Prostate gland (tissue), 2 donors: ENCODE data around the gene NKD2. TPM values are rescaled to one million over a fixed set of nuclear protein-coding genes. Genes with fewer than 3 reads are reported as not detected.

ENCODE experiments used
- DNase-seq: peaks from one replicate; pipeline ENCODE4 v3.0.0-alpha.2; 2019; ENCODE audit warnings: low spot score
- H3K27ac ChIP-seq, 2 donors: fragments of 200-600 bp; sonication (generic); 2 replicates each; pipeline ENCODE4 v1.5.1; 2017 to 2019
- H3K27me3 ChIP-seq: fragments of 200-600 bp; sonication (generic); replicated peaks from 2 replicates; pipeline ENCODE4 v1.5.1; 2019; ENCODE audit not compliant: insufficient read depth
- H3K36me3 ChIP-seq, 2 donors: fragments of 200-600 bp; sonication (generic); 1 replicate in 1 of 2; 2 replicates in 1 of 2; pipeline versions ENCODE4 v1.5.1 to v1.8.1; 2017 to 2019
- H3K4me1 ChIP-seq: fragments of 200-600 bp; sonication (generic); replicated peaks from 2 replicates; pipeline ENCODE4 v1.5.1; 2019
- H3K4me3 ChIP-seq, 2 donors: fragments of 200-600 bp; sonication (generic); 2 replicates each; pipeline ENCODE4 v1.5.1; 2017 to 2019
- H3K9me3 ChIP-seq: fragments of 200-600 bp; sonication (generic); 2 replicates; pipeline ENCODE4 v1.5.1; 2017
- POLR2A ChIP-seq: fragments of 450-650 bp; IDR thresholded peaks from one replicate; pipeline ENCODE4 v1.6.1; 2016; ENCODE audit warnings: antibody characterized with exemption, mild to moderate bottlenecking
- POLR2AphosphoS5 ChIP-seq: sonication (generic); formaldehyde crosslinking; IDR thresholded peaks from one replicate; pipeline ENCODE4 v1.6.1; 2017; ENCODE audit warnings: antibody characterized with exemption
- WGBS: methylation state at CpG from one replicate; pipeline ENCODE4 v1.1.5; 2018; 5-methylcytosine and 5-hydroxymethylcytosine counted together
- intact Hi-C: fragments of 100-400 bp; cut with DNase I; formaldehyde crosslinking; loops from one replicate; pipeline ENCODE4 v1.14.2; 2022
- total RNA-seq, 2 donors: library from RNA; depleted of rRNA; stranded (reverse); fragments of >200 nt; gene quantifications; one replicate each; pipeline ENCODE4 v1.1.0, GENCODE V29; 2016
- TF ChIP-seq, protein P1 (sequence below), 4 experiments: fragments of 200-600 bp in 2 of 4; fragments of 450-650 bp in 2 of 4; sonication (generic) in 2 of 4; IDR thresholded peaks; 1 replicate in 3 of 4; 2 replicates in 1 of 4; pipeline ENCODE4 v1.5.1; 2016 to 2019; ENCODE audit warnings: antibody characterized with exemption in 4 of 4, mild to moderate bottlenecking in 2 of 4, moderate library complexity in 2 of 4

The NKD2 gene
- total RNA-seq, 2 donors from 2014 or later, result 2.9 to 22.1 TPM

DNA sequence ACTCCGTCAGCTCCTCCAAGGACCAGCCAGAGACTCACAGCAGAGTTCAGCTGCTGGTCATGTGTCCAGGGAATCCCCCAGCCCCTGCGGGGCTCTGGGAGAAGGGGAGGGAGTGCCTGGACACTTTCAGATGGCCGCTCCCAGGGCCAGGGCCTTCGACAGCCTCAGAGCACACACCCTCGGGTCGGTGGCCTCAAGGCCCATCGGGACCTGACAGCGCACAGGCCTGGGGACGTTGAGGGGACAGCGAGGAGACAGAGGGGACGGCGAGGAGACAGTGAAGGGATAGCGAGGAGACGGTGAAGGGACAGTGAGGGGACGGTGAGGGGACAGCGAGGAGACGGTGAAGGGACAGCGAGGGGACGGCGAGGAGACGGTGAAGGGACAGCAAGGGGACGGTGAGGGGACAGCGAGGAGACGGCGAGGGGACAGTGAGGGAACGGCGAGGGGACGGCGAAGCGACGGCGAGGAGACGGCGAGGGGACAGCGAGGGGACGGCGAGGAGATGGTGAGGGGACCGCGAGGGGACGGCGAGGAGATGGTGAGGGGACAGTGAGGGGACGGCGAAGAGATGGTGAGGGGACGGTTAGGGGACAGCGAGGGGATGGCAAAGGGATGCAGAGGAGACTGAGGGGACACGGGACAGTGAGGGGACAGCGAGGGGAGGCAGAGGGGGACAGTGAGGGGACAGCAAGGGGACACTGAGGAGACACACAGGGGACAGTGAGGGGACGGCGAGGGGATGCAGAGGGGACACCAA is 56.0 kb downstream of the NKD2 start:
- TF ChIP-seq, protein P1, sequence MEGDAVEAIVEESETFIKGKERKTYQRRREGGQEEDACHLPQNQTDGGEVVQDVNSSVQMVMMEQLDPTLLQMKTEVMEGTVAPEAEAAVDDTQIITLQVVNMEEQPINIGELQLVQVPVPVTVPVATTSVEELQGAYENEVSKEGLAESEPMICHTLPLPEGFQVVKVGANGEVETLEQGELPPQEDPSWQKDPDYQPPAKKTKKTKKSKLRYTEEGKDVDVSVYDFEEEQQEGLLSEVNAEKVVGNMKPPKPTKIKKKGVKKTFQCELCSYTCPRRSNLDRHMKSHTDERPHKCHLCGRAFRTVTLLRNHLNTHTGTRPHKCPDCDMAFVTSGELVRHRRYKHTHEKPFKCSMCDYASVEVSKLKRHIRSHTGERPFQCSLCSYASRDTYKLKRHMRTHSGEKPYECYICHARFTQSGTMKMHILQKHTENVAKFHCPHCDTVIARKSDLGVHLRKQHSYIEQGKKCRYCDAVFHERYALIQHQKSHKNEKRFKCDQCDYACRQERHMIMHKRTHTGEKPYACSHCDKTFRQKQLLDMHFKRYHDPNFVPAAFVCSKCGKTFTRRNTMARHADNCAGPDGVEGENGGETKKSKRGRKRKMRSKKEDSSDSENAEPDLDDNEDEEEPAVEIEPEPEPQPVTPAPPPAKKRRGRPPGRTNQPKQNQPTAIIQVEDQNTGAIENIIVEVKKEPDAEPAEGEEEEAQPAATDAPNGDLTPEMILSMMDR (IDR thresholded peaks at IDR 0.05), result no peak
- no peak for TF ChIP-seq POLR2AphosphoS5
- Histone ChIP-seq H3K36me3 (peaks cover 0 to 6% of the 10 kb centered on the region in 2 donors), H3K9me3 (no peaks in the 10 kb centered on the region), H3K27me3 (no peaks in the 10 kb centered on the region), H3K4me3 (no peak overlapping the region), H3K4me1 (no peaks in the 10 kb centered on the region), H3K27ac (no peak overlapping the region)
- intact Hi-C loops, result no loop called here
- 87% methylated on average over 49 of the region's 49 CpGs for WGBS
- DNase-seq, result no peak

DNA sequence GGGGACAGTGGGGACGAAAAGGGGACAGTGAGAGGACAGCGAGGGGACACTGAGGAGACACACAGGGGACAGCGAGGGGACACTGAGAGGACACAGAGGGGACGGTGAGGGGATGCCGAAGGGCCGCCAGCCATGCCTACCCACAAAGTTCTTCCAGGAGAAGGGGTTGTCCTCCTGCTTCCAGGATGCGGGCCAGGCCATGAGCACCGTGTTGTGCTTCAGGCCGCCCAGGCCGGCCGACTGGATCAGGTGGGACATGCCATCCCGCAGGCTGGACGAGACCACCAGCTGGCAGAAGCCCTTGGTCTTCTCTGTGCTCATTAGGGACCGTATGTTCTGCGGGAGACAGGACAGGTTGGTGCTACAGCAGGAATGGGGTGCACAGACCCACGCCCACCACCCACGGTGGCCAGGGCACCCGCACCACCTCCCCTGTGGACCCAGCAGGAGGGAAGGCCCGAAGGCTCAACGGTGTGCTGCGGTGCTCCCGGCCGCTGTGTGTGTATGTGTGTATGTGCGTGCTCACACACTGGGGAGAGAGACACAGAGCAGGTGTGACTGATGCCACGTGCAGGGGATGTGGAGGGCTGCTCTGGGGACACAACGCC is 56.6 kb downstream of the NKD2 start:
- Histone ChIP-seq H3K36me3 (peaks cover 0 to 6% of the 10 kb centered on the region in 2 donors), H3K27me3 (no peaks in the 10 kb centered on the region), H3K27ac (no peak overlapping the region), H3K9me3 (no peaks in the 10 kb centered on the region), H3K4me1 (no peaks in the 10 kb centered on the region), H3K4me3 (no peak overlapping the region)
- no peak for DNase-seq
- 89% methylated on average over 26 of the region's 26 CpGs for WGBS
- intact Hi-C loops, result no loop called here
- no peak for TF ChIP-seq POLR2AphosphoS5
- no peak for TF ChIP-seq POLR2A
- TF ChIP-seq, protein P1 (IDR thresholded peaks at IDR 0.05), result no peak

DNA sequence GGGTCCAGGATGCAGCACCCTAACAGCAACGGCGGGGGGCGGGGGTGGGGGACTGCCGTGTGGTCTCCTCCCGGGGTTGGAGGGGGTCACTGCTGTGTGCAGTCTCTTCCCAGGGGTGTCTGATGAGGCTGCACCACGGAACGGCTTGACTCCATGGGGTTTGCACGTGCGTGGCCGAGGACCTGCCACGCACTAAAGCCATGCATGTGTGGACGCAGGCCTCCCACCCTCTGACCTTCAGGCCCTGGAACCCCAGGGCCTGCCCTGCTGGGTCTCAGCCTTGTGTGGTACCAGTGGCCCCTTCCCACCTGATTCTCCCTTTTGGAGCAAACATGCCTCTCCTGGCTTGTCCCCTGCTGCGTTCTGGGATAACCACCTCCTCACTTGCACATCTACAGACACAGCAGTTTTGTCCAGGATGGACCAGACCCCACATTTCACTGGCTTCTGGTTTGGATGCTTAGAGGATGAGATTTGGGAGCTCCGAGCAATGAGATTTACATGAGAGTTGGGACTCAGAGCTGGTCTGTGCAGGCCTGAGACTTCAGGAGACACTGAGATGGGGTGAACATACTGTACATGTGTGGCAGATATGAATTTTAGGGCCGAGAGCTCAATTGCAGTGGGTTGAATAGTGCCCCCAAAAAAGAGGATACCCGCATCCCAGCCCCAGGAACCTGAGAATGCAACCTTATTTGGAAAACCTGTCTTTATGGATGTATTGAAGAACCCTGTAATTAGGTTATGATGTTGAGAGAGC is 57.5 kb downstream of the NKD2 start:
- TF ChIP-seq POLR2A, result no peak
- TF ChIP-seq POLR2AphosphoS5, result no peak
- 89% methylated on average over 13 of the region's 16 CpGs for WGBS
- Histone ChIP-seq H3K36me3 (peaks cover 0 to 6% of the 10 kb centered on the region in 2 donors), H3K4me3 (no peak overlapping the region), H3K27me3 (no peaks in the 10 kb centered on the region), H3K27ac (no peak overlapping the region), H3K4me1 (no peaks in the 10 kb centered on the region), H3K9me3 (no peaks in the 10 kb centered on the region)
- intact Hi-C loops, result no loop called here
- DNase-seq, result no peak

DNA sequence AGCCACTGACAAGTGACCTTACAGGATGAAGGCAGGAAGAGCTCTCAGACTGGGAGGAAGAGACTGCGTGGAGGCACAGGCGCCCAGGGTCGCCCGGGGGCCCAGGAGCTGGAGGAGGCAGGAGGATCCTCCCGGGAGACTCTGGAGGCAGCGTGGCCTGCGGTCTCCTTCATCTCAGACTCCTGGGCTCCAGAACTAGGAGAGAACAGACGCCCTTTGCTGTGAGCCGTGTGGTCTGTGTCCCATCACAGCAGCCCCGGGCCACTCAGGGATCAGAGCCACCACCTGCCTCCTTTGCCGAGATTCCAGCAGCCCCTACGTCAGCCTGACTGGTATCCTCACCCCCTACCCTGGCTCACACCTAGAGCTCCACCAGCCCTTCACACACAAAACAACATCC is 58.1 kb downstream of the NKD2 start:
- Histone ChIP-seq H3K4me1 (no peaks in the 10 kb centered on the region), H3K36me3 (peaks cover 0 to 6% of the 10 kb centered on the region in 2 donors), H3K27me3 (no peaks in the 10 kb centered on the region), H3K27ac (no peak overlapping the region), H3K4me3 (no peak overlapping the region), H3K9me3 (no peaks in the 10 kb centered on the region)
- intact Hi-C loops, result no loop called here
- no peak for DNase-seq
- whole genome bisulfite sequencing, result 91% methylated on average over 12 of the region's 12 CpGs
- TF ChIP-seq POLR2AphosphoS5, result no peak
- no peak for TF ChIP-seq POLR2A
- TF ChIP-seq, protein P1 (IDR thresholded peaks at IDR 0.05), result no peak
